Measurements from ENCODE around the gene NEGR1. TPM values are rescaled to one million over a fixed set of nuclear protein-coding genes. Genes with fewer than 3 reads are reported as not detected.

NEGR1 gene
- total RNA-seq, 1 experiment from 2014 or later: 0.05 TPM

DNA sequence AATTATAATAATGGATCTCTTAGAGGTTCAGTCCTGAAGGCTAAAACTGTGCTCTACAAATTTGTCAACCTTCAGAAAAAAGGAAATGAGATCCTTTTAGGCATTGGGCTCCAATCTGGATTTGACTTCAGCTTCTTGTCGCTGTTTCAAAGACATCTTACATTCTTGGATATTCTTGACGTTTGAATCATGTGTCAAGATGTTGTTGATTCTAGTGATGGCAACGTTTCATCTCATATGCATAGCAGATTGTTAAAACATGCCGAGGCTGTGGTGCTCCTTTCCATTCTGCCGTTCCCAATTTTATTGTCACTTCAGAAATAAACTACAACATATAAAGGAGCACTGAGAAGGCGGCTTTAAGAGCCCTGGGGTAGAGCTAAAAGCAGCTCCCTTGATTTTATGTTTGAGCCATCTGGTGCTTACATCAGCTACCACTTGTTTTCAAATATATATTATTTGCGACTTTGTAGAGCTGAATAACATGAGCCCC lies 733.9 kb downstream of the NEGR1 start:
- TF ChIP-seq, protein P1, sequence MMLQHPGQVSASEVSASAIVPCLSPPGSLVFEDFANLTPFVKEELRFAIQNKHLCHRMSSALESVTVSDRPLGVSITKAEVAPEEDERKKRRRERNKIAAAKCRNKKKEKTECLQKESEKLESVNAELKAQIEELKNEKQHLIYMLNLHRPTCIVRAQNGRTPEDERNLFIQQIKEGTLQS (IDR thresholded peaks at IDR 0.05): no peak
- no peak for TF ChIP-seq ZNF274 (IDR thresholded peaks at IDR 0.05; ENCODE audit: low read depth, low read length)
- H3K36me3 ChIP-seq (ENCODE audit: control insufficient read depth in 1 of 2, insufficient read depth in 2 of 2, low read length in 2 of 2): no peaks in the 10 kb centered on the region
- BruUV-seq (replicated peaks): no TSS peak
- POLR2A ChIA-PET: no interaction called here
- H3K27me3 ChIP-seq (ENCODE audit: insufficient read depth, low read length): no peaks in the 10 kb centered on the region
- no peak overlapping the region for H2AFZ ChIP-seq (ENCODE audit: low read depth, low read length, poor library complexity, severe bottlenecking)
- DNase-seq (ENCODE audit: low read depth, low spot score) (no peak), ATAC-seq (no peak)
- no peak overlapping the region for H3K4me3 ChIP-seq (replicated peaks in 1 of 2; ENCODE audit: low read depth in 1 of 2, low read length in 2 of 2)
- RAD21 ChIA-PET (ENCODE audit: low non-redundant PET in 1 of 2, low total read pairs in 2 of 2, uncharacterized antibody in 2 of 2, unreplicated experiment in 2 of 2): no interaction called here
- no peak overlapping the region for H3K9ac ChIP-seq (ENCODE audit: low read length)
- peaks cover 0 to 6% of the 10 kb centered on the region in 2 experiments; a peak in 3 of 4 replicates for H3K9me3 ChIP-seq (ENCODE audit: control insufficient read depth in 1 of 2, insufficient read depth in 1 of 2, low read depth in 1 of 2, low read length in 2 of 2)
- H3K9me2 ChIP-seq (ENCODE audit: insufficient read depth): no peaks in the 10 kb centered on the region
- H3K79me2 ChIP-seq (ENCODE audit: insufficient read depth, low read length): no peaks in the 10 kb centered on the region
- no peak overlapping the region for H3K4me2 ChIP-seq (ENCODE audit: low read length)
- H4K20me1 ChIP-seq (ENCODE audit: insufficient read depth): no peaks in the 10 kb centered on the region
- CTCF ChIA-PET: no interaction called here
- intact Hi-C loops (cut with micrococcal nuclease): no loop called here
- H3K4me1 ChIP-seq (ENCODE audit: control insufficient read depth in 1 of 2, insufficient read depth in 2 of 2, low read length in 2 of 2): no peaks in the 10 kb centered on the region
- H3K27ac ChIP-seq (ENCODE audit: low read depth, low read length): no peak overlapping the region

DNA sequence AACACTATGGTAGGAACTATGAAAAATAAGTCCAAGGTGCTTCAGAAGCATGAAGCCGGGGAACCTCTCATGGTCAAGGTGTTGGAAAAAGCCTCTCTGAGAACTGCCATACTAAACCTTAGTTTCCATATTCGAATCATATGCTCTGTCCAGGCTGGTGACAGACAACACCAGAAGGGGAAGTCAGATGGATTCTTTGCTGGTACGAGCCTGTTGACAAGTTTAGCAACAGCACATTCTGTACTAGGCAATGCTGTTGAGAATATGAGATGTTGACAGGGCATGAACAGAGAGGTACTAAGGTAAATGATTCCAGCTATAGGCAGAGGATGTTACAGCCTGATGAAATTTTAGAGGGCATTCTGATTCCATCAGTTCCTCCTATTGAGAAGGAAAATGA lies 740.2 kb downstream of the NEGR1 start:
- Histone ChIP-seq H3K36me3 (ENCODE audit: control insufficient read depth in 1 of 2, insufficient read depth in 2 of 2, low read length in 2 of 2) (no peaks in the 10 kb centered on the region), H3K4me3 (replicated peaks in 1 of 2; ENCODE audit: low read depth in 1 of 2, low read length in 2 of 2) (no peak overlapping the region), H4K20me1 (ENCODE audit: insufficient read depth) (no peaks in the 10 kb centered on the region), H3K27ac (ENCODE audit: low read depth, low read length) (no peak overlapping the region), H3K4me2 (ENCODE audit: low read length) (no peak overlapping the region), H3K79me2 (ENCODE audit: insufficient read depth, low read length) (no peaks in the 10 kb centered on the region), H3K4me1 (ENCODE audit: control insufficient read depth in 1 of 2, insufficient read depth in 2 of 2, low read length in 2 of 2) (no peaks in the 10 kb centered on the region), H3K9me2 (ENCODE audit: insufficient read depth) (no peaks in the 10 kb centered on the region), H2AFZ (ENCODE audit: low read depth, low read length, poor library complexity, severe bottlenecking) (no peak overlapping the region), H3K9me3 (ENCODE audit: control insufficient read depth in 1 of 2, insufficient read depth in 1 of 2, low read depth in 1 of 2, low read length in 2 of 2) (no peaks in the 10 kb centered on the region), H3K9ac (ENCODE audit: low read length) (no peak overlapping the region), H3K27me3 (ENCODE audit: insufficient read depth, low read length) (no peaks in the 10 kb centered on the region)
- ATAC-seq (no peak), DNase-seq (ENCODE audit: low read depth, low spot score) (no peak)
- BruUV-seq (replicated peaks): no TSS peak
- ChIA-PET POLR2A (no interaction called here), CTCF (no interaction called here), RAD21 (ENCODE audit: low non-redundant PET in 1 of 2, low total read pairs in 2 of 2, uncharacterized antibody in 2 of 2, unreplicated experiment in 2 of 2) (no interaction called here)
- intact Hi-C loops (cut with micrococcal nuclease): no loop called here
- no peak for TF ChIP-seq EZH2 (IDR thresholded peaks at IDR 0.05)
- TF ChIP-seq ZNF274 (IDR thresholded peaks at IDR 0.05; ENCODE audit: low read depth, low read length): no peak
- TF ChIP-seq SRF (IDR thresholded peaks at IDR 0.05; ENCODE audit: low read depth): no peak
- TF ChIP-seq SIN3A (IDR thresholded peaks at IDR 0.05; ENCODE audit: low read depth): no peak
- no peak for TF ChIP-seq JUND (IDR thresholded peaks at IDR 0.05)
- TF ChIP-seq TCF7L2 (IDR thresholded peaks at IDR 0.05; ENCODE audit: borderline replicate concordance, extremely low read depth, insufficient read depth, insufficient read length): no peak
- no peak for TF ChIP-seq ELF1 (IDR thresholded peaks at IDR 0.05; ENCODE audit: borderline replicate concordance, low read depth)
- no peak for TF ChIP-seq POLR2A (IDR thresholded peaks at IDR 0.05; ENCODE audit: borderline replicate concordance, extremely low read depth, insufficient read depth, insufficient read length)
- no peak for TF ChIP-seq EZH2phosphoT487 (IDR thresholded peaks at IDR 0.05; ENCODE audit: borderline replicate concordance)
- TF ChIP-seq, protein P2, sequence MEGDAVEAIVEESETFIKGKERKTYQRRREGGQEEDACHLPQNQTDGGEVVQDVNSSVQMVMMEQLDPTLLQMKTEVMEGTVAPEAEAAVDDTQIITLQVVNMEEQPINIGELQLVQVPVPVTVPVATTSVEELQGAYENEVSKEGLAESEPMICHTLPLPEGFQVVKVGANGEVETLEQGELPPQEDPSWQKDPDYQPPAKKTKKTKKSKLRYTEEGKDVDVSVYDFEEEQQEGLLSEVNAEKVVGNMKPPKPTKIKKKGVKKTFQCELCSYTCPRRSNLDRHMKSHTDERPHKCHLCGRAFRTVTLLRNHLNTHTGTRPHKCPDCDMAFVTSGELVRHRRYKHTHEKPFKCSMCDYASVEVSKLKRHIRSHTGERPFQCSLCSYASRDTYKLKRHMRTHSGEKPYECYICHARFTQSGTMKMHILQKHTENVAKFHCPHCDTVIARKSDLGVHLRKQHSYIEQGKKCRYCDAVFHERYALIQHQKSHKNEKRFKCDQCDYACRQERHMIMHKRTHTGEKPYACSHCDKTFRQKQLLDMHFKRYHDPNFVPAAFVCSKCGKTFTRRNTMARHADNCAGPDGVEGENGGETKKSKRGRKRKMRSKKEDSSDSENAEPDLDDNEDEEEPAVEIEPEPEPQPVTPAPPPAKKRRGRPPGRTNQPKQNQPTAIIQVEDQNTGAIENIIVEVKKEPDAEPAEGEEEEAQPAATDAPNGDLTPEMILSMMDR (IDR thresholded peaks at IDR 0.05 in 2 of 3, conservative IDR thresholded peaks at IDR 0.05 in 1 of 3; ENCODE audit: borderline replicate concordance in 1 of 3, insufficient read depth in 1 of 3, low read depth in 2 of 3, low read length in 2 of 3): no peak
- TF ChIP-seq POLR2AphosphoS5 (IDR thresholded peaks at IDR 0.05; ENCODE audit: low read depth, low read length): no peak
- TF ChIP-seq CBX3 (IDR thresholded peaks at IDR 0.05; ENCODE audit: low read depth): no peak
- TF ChIP-seq, protein P1 (IDR thresholded peaks at IDR 0.05): no peak
- TF ChIP-seq, protein P3, sequence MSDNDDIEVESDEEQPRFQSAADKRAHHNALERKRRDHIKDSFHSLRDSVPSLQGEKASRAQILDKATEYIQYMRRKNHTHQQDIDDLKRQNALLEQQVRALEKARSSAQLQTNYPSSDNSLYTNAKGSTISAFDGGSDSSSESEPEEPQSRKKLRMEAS (IDR thresholded peaks at IDR 0.05): no peak
- no peak for TF ChIP-seq ZFX (IDR thresholded peaks at IDR 0.05)
- TF ChIP-seq RAD21 (IDR thresholded peaks at IDR 0.05; ENCODE audit: low read depth): no peak
